SKM-1 (cell line): Measurements from ENCODE around the gene IGSF9B.

Experiments
- DNase-seq: peaks from one replicate; lab custom pipeline; 2025; ENCODE audit not compliant: unreplicated experiment; lab: John Stamatoyannopoulos, UW

IGSF9B gene

DNA sequence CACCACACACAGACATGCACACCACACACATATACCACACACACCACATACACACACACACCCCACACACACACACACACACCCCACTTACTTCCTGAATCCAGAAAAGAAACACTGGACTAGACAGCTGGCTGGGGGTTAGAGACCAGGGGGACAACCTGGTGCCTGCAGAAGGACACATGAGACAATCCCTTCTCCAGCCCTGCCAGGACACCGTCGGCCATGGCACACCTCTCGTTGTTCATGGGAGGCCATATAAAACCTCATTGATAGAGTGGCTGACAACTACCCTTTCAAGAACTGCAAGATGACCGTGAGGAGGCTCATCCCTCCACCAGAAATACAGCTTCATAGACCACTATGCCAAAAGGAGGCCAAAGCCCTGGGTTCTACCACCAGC lies 54.3 kb downstream of the IGSF9B start:
- DNase-seq = no peak

DNA sequence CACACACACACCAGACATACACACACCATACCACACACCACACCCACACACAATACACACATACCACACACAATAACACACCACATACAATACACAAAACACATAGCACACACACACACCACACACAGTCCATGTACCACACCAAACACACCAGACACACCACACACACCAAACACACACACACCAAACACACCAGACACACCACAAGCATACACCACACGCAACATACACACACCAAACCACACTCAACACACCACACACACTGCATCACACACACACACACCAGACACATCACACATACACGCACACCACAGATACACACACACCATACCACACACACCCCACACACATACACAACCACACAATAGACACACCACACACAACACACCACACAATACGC lies 54.8 kb downstream of the IGSF9B start:
- DNase-seq = no peak

DNA sequence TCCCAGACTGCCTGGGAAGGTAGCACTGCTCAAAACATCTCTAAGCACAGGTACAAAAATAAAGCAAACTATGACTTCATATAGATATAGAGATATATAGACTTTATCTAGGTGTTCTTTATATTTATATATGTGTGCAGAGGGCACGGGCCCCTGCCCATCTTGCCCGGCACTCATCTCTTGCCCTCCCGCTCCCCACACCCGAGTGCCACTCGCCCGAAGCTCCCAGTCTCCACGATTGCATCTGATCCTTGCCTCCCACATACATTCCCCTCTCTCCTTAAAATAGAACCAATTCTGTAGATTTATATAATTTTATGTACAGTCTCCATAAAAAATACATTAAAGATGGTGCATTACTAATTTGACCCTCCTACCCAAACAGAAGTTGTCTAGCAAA lies 55.5 kb downstream of the IGSF9B start:
- DNase-seq = no peak

DNA sequence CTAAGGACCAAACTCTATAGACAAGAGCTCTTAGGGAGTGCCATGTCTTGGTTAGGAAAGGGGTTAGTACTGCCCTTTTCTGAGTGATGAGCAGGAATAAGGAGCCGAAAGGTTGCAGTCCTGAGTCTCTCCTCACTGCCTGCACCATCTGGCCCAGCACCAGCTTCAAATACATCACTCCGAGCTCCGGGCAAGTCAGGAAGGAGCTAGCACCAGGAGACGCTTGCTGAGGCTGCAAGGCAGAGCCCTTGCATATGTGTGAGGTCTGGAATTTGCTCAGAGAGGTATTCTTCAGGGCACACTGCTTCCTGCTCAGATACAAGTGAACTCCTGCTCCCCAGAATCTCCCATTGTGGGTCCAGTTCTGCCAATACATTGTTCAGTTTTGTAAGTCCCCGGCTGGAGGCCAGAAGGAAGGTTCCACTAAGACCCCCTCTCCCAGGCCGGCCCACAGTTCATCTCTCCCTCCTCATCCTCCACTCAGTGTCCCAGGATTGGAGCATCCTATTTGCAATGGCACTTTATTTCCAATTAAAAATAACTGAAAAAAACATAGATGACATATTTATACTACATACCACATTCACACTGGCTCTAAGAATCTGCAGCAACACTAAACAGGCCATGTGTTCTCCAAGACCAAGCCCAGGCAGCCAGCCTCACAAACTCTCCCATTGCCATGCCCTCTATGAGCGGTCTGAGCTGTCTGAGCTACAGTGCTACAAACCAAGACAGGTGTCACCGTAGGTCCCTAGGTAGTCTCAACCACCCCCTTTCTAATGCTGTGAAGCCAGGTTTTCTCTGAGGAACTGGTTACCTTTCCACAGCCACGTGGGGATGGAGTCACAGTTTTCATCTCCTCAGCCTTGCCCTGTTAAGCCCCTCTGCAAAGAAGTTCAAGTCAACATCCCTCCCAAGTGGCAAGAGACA lies 56.3 kb downstream of the IGSF9B start:
- no peak for DNase-seq

DNA sequence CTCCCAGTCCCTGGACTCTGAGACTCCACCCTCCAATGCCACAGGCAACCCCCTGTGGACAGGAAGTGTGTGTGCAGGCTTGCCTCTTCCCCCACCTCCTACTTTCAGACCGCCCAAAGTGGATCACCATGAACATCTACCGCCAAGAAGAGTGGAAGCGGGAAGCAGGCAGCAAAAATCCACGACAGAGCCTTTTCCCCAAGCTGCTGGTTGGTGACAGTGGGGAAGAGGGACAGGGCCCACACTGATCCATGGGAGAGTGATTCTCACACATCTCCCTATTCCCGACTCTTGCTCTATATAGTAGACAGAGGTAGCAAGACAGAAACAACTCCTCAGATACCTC lies 58.0 kb downstream of the IGSF9B start:
- no peak for DNase-seq

DNA sequence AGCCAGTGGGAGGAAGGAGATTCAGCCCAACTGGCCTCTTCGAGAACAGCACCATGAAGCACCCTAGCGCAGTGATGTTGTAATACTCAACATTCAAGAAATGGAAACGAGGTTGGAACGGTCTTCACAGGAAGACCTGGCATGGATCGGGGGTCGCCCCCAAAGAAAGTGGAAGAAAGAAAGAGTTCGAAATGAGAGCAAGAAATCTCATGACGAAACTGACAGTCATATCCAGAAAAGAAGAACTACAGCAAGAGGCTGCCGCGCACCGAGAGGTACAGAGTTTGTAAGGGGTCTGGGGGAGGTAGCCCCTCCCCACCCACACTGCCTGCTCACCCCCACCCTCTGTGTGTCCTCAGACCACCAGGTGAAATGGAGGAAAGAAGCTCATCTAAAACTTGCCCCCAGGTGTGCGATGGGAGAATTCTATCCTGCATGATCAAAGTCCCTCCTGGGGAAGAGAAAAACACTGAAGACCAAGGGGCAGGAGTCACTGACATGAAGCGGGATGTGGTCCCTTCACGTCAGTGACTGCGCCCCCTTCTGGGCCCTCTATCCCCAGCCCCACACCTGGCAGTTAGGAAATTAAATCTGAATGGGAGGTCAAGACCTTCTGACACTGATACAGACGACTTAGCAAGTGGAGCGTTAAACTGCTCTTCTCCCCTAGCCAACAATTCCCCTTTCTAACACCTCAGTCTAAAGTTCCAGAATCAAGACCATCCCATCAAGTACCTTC lies 58.6 kb downstream of the IGSF9B start:
- no peak for DNase-seq

DNA sequence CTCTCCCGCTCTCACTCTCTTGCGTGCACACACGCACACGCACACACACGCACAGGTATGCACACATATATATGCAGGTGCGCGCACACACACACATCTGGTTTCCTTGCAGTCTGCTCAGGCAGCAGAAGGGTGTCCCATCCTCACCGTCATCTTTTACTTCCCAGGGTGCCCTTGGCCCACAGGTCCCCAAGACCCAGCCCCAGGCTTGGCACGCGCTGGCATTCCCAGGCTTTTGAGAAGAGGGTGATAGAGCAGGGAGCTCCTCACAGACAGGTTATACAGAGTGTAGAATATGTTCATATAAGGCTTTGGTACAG lies 59.5 kb downstream of the IGSF9B start:
- no peak for DNase-seq

DNA sequence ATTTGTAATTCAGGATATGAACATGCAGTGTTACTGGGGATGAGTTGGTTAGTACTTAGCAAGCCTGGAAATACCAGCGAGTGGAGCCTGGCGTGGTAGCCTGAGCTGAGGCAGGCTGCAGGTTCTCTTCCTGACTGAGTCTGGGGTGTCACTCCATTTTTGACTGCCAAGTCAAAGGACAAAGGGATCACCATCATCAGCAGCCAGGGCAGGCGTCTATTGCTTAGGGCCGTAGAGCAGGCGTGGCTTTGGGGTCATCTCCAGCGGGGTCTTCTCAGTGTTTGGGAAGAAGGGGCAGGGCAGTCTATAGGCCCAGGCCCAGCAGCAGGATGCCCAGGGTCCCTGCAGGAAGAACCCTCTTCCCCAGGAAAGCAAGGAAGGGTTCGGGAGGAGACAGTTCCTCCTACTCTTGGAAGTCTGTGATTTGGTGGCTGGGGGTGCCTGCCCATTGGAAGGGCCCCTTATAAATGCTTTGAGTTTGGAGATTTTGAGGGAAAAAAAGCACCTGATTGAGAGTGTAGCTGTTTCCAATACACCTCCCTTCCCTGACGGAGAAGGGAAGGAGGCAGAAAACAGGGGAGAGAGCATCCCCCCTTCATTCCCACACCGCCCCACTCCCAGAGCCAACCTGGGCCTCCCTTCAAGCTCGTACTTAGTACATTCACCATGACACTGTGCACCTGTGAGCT lies 60.0 kb downstream of the IGSF9B start:
- no peak for DNase-seq

DNA sequence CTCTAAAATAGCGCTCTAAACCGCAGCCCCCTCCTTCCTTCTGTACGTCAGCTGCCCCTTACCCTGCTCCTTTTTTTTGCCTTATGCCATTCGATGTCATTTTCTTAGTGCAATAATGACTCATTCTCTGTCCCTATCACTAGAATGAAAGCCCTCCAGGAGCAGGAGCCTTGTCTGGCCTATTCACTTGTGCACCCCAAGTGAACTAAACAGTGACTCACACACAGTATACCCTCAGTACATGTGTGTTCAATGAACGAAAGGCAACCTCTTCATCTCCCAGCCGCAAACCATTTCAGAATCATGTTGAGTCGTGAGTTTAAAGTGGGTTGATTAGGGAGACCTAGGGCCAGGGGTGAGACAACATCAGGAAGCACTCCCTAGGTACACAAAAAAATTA lies 60.7 kb downstream of the IGSF9B start:
- DNase-seq = no peak

DNA sequence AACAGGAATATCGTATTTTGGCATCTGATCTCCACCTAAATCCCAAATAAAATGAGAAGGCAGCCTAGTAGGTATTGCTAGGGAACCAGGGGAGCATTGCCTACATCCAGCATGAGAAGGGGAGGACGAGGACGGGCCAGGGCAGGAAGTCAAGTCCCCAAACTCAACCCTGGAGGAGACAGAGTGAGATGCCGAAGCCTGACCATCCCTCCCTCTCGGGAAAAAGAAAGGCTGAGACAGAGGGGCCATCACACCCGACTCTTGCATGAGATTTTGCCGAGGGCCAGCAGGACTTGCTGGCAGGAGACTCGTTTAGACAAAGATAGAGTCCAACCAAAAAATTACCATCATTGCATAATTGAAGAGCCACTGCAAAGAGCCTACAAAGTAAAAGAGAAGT lies 61.2 kb downstream of the IGSF9B start:
- DNase-seq = no peak

DNA sequence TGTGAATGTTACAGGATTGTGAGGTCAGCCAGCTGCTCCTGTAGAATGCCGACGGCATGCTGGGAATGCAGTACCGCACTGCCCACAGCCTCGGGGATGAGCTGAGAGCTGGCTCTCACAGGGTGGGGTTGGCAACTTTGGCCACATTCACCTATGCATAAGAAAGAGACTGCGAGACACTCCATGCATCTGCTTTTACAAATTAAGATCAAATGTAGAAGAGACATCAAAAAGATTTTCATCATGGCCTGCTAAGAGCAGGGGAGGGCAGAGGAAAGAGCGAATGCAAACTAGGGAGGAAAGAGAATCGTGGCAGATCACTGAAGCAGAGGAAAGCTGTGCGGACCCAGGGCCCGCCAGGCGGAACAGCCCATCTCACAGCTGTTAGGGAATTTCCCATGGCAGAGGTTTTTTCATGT lies 61.7 kb downstream of the IGSF9B start:
- no peak for DNase-seq

DNA sequence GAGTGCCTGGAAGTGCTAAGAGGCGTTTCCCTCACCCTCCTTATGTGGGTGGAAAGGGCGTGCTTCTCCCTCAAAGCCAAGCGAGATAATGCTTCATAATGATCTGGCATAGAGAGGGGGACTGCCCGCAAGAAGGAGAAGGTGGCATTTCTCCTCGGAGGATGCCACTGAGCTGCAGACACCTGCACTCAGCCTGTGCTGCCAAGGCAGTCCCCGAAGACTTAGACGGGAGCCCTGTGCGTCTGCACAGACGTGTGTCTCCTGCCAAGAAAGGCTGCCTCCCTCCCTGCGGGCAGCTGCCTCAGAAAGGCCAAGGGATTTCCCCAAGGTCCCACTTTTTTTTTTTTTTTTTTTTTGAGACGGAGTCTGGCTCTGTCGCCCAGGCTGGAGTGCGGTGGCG lies 63.4 kb downstream of the IGSF9B start:
- DNase-seq = no peak

DNA sequence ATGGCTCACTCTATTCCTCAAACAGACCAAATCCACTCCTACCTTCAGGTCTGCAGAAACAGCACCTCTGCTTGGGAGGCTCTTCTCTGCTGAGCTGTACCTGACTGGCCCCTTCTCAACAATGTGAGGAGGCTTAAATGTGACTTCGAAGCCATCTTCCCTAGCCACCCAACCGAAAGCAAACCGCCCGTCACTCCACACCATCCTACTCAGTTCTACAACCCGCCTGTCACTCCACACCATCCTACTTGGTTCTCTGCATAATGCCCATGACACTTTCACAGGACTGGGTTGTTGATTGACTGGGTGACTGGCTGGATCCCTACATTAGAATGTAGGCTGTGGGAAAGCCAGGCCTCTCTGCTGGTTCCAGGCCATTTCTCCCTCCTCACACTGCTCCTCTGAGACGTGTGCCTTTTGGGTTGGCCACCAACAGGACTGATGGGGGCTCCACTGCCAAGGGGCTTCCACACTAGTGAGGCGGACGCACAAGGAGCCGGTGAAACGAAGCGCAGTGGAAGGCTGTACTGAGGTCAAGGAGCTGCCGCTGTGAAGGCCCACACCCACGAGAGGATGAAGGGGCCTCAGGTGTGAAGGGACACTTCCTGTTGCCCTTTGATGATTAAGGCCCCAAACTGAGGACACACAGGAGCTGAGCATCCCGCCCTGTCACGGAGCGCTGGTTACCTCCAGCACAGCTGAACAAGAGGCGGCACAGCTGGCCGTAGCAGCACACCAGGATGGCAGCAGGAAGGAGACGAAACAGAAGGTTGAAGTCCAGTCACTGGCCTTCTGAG lies 64.0 kb downstream of the IGSF9B start:
- DNase-seq = no peak

DNA sequence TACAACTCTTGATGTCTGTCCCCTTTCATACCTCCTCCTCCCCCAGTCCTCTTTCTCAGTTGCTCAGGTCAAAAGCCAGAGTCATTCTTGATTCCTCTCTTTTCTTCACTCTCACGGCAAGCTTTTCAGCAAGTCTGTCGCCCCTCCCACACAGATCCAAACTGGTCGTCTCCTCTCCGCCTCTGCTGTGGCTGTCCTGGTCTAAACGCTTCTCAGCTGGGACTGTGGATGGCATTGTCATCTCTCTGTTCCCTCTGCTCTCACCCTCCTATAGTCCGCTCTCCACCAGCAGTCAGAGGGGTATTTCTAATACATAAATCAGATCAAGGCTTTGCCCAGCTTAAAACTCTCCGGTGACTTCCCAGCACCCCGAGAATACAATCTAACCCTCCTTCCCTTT lies 64.6 kb downstream of the IGSF9B start:
- no peak for DNase-seq

DNA sequence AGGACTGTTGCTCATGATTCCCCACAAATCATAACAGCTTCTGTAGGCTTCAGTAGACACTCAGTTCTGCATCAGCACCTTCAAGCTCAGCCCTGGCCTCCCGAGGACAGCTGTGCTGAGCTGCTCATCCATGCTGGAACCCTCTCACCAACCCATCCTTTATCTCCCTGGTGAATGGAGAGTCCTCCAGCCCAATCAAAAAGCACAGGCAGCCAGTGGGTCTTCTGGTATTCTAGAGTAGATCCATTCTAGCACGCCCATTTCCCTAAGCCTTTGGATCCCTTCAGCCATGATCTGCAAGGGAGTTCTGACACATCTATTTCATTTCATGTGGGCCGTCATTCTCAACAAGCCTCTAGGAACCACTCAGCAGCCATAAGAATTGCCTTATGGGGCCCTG lies 66.9 kb downstream of the IGSF9B start:
- DNase-seq = no peak

DNA sequence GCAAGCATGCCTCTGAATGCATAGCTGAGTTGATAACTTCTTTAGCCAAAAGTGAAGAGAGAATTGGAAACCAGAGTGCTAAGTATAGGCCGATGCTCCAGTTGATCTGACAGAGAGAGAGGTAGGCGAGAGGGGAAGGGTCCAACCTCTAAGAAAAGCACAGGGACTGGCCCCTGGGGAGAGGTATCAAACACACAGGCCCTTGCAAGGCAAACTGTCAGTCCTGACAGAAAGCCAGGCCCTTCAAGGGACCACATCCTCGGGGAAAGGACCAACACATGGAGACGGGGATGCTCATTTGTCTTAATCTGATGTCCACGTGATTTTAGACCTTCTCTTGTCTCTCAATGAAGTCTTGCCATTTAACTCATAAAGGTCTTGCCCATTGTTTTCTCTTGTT lies 67.6 kb downstream of the IGSF9B start:
- no peak for DNase-seq

DNA sequence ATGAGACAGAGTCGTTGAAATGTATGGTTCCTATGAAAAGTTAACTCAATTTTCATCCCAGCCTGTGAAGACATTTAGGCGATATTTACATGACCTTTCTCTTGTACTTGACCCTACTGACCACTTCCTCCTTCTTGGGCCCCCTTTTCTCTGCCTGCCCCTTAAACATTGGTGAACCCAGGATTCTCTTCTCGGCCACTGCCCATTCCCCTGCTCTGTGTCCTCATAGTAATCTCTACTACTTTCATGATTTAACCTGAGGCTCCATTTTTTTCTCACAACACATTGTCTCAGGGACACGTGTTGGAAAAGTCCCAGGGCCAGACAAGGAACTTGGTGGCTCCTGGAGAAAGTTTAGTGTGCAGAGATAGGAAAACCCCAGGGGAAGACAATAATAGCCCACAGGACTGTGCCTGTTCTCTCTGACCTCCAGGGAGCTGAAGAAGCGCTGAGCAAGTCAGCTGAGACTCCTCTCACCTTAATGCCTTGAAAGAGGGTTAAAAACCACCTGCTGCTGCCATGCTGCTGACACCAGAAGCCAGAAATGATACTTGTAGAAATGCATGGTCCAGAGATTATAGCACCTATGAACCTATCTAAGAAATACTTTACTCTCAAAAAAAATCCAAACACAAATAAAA lies 69.0 kb downstream of the IGSF9B start:
- no peak for DNase-seq

DNA sequence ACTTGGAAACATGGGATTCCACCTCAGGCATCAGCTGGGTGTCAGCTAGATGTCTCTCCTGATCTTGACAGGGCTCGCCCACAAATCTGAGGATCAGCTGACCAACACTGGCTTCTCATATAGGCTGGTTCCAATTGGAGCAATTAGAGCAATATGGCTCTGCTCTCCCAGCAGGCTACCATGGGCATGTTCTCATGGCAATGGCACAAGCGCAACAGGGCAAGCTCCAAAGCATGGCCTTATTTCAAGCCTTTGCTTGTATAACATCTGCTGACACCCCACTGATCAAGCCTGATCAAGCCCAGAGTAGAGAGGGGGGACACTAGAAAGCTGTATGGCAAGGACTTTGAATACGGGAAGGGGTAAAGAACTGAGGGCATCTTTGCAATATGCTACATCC lies 70.7 kb downstream of the IGSF9B start:
- DNase-seq = no peak

DNA sequence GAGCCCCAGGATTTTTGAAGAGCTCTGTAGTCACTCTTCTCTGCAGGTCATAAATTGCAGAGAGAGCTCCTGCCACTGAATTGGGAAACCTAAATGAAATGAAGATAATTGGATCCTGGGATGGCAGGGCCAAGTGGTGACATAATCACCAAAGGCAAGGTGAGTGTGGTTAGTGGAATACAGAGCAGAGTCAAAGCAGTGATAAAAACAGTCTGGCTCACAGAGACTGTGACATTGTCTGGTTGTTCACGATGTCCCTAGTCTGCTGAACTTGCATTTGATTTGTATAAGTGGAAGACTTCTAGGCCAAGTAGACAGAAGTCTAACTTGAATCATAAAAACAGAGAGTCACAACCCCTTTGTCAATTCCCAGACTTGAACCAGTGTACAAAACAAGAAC lies 84.6 kb downstream of the IGSF9B start:
- no peak for DNase-seq

DNA sequence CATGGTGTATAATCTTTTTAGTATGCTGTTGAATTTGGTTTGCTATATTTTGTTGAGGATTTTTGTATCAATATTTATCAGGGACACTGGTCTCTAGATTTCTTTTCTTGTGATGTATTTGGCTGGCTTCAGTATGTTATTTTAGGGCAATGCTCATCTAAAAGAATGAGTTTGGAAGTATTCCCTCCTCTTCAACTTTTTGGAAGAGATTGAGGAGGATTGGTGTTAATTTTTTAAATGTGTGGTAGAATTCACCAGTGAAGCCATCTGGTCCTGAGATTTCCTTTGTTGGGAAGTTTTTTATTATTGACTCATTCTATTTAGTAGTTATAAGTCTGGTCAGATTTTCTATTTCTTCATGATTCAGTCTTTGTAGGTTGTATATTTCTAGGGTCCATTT lies 89.3 kb downstream of the IGSF9B start:
- no peak for DNase-seq

DNA sequence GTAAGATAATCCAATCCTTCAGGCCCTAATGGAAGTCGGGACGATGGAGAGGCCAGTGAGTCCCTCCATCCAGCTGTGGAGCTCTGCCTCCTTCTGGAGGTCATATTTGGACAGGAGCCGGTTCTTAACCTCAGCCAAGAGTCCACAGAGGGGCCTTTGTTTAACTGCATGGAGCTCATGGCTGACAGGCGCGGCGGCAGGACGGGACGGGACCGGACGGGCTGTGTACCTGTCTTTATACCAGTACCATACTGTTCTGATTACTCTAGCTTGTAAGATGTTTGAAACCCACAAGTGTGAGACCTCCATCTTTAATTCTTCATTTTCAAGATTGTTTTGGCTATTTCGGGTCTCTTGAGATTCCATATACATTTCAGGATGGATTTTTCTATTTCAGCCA lies 91.3 kb downstream of the IGSF9B start:
- no peak for DNase-seq
